ENCODE data around the gene DPP4.
"Not testable (repeated sequence)": the region's sequence is repeated elsewhere in the genome, so short reads cannot be mapped to it uniquely, and the experiment has no call there.

DPP4 gene

DNA sequence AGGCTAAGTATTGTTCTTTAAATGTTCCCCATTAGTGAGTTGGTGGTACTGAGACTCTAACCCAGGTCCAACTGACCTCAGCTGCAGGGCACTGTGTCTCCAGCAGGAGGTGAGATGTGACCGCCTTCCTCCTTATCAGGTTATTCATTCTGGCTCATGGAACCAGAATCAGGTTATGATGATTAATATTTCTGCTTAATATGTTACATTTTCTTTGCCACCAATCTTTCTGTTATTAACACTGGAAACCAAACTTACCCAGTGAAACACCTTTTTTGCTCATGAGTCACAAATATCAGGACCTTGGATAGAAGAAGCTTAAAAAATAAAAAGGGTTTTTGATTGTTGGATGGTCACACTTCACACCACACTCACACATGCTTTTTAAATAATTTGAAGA lies 85.4 kb downstream of the DPP4 start:
- DNase-seq (ENCODE audit: low read depth) = no peak

DNA sequence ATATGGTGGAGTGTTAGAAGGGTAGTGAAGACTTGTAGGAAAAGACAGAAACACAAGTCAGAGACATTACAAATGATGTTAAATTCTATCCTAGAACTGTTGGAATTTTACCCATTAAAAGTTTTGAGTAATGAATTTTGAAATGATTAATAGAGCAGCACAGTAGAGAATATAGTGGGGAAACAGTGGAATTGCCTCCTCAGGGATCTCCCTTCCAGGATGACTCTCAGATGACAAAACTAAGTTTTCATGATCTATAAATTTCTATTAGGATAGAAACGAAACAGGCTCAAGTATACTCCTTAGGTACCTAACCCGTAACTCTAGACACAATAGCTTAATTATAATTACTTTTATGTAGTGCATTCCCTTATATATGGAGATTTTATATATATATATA lies 86.7 kb downstream of the DPP4 start:
- DNase-seq (ENCODE audit: low read depth) = no peak

DNA sequence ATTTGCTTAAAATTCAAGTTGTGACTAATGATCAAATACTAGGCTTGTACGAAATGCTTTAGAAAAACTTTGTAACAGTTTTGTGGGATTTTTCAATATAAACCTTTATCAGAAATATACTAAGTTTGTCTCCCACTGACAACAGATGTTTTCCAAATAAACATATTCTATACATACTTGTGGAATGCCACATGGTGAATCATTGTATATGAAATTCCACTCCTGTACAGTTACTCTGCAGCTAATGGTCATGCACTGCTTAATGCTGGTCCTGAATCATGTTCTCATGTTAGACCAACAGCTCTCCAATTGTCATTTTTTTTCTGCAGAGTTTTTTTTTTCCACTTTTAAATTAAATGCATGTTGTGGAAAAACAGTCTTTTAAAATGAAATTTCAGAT lies 90.1 kb downstream of the DPP4 start:
- no peak for DNase-seq (ENCODE audit: low read depth)

GRCh38 chr2:161983331-161983651 lies 90.7 kb downstream of the DPP4 start:
- DNase-seq (ENCODE audit: low read depth) = no peak

- DNase-seq (ENCODE audit: low read depth) = no peak
Measured at GRCh38 chr2:161982548-161983330, 91.3 kb downstream of the DPP4 start.

GRCh38 chr2:161981679-161982250 lies 92.2 kb downstream of the DPP4 start:
- no peak for DNase-seq (ENCODE audit: low read depth)

DNA sequence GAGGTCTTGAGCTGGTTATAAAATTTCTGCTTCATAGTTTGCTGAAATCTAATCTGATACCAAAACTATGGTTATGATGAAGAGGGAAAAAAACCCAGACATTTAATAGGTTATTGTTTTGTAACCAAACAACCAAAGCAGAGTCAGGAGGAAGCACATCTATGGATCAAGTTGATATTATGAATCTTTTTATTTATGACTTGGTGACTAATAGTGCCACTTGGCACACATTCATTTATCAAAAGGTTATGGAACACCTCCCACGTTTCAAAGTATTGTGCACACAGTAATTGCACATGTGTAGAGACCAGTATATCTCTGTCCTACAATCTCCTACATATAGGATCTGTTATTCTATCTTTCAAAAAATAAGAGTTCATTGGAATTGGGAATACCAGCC lies 93.0 kb downstream of the DPP4 start:
- DNase-seq (ENCODE audit: low read depth) = no peak

DNA sequence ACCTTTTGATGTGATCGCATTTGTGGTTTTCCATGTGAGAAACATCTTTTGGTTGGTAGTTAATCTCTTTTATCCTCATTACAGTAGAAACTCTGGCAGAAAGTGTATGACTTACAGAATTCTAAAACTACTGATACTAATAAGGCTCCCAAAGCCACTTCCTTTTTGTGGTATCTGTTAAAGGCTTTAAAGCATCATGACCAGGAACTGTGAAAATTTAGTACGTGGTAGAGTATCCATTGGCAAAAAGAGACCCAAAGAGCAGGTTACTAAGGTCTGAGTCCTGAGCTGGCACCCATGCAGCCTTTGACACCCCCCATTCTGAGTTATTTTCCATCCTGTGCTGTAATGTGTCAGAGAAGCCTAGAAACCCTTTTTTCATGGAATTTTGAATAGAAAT lies 94.5 kb downstream of the DPP4 start:
- DNase-seq (ENCODE audit: low read depth) = no peak

GRCh38 chr2:161977926-161978325 lies 96.1 kb downstream of the DPP4 start:
- DNase-seq (ENCODE audit: low read depth) = not testable (repeated sequence)

- DNase-seq (ENCODE audit: low read depth) = no peak
Measured at GRCh38 chr2:161976917-161977316, 97.1 kb downstream of the DPP4 start.

- DNase-seq (ENCODE audit: low read depth) = no peak
Measured at GRCh38 chr2:161976295-161976694, 97.7 kb downstream of the DPP4 start.

GRCh38 chr2:161975813-161976160 lies 98.2 kb downstream of the DPP4 start:
- DNase-seq (ENCODE audit: low read depth) = no peak

DNA sequence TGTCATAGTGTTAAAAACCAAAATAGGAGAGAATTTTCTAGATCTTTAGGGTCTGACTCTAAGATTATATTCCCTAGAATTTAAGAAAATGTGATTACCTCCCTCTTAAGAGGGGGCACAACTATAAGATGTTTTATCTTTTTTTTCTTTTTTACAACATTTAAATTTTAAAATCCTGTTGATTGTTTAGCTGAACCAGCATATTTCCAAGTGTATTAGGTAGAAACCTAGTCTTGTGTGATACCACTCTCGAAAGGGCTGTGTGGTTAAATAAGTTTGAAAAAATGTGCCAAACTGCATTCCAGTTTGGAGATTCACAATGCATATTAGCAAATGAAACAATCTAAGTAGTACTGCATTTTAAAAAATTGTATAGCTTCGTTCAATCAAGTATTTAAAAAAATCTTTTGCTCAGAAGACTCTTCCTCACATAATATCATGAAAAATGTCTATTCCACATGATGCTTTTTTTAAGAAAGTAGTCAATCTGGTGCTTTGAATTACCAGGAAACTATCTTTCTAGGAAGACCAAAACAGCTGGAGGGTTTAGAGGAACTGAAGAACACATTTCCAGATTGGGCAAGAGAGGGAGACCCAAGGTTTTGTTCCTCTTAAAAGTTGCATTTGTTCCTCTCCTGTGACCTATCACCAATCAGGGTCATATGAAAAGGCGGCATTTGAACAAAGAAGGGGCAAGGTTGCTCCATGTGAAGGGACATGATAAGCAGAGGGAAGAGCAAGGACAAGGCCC lies 98.8 kb downstream of the DPP4 start:
- no peak for DNase-seq (ENCODE audit: low read depth)

DNA sequence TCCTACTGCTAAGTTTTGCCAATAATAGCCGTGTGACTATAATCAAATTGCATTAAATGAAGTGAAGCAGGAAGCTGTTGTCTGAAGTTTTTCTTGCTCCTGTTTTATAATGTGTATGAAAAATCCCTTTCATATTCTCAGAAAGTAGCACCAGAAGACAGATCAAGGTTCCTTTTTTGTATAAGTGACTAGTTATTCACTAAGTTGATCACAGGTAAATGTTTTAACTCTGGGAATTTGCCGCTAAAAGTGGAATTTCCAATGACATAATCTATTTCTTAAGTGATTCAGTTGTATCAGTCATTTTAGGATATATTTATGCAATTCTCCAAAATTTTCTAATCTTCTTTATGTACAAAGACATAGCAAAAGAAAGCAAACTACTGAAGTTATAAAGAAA lies 99.6 kb downstream of the DPP4 start:
- no peak for DNase-seq (ENCODE audit: low read depth)

- DNase-seq (ENCODE audit: low read depth) = no peak
Measured at GRCh38 chr2:161972866-161973265, 101.1 kb downstream of the DPP4 start.

GRCh38 chr2:161972232-161972631 lies 101.8 kb downstream of the DPP4 start:
- no peak for DNase-seq (ENCODE audit: low read depth)

DNA sequence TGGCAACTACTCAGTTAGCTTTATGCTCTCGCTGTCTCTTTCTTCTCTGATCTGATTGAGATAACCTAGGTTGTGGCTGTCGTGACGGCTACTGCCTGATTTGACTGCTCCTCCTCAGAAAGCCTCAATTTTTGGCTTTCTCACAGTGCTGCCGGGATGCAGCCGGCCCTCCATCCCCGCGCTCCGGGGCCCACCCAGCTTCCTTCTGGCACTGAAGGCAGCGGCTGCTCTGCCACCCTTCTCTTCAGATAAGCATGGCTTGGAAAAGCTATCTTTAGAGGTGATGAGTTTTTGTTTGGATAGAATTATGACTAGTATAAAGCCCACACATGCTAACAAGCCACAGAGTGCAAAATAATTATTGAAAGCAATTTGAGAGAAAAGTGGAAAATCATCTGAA lies 102.5 kb downstream of the DPP4 start:
- no peak for DNase-seq (ENCODE audit: low read depth)

GRCh38 chr2:161969159-161969558 lies 104.9 kb downstream of the DPP4 start:
- no peak for DNase-seq (ENCODE audit: low read depth)

- DNase-seq (ENCODE audit: low read depth) = no peak
Measured at GRCh38 chr2:161965994-161966393, 108.0 kb downstream of the DPP4 start.

- no peak for DNase-seq (ENCODE audit: low read depth)
Measured at GRCh38 chr2:161964160-161964559, 109.9 kb downstream of the DPP4 start.

- no peak for DNase-seq (ENCODE audit: low read depth)
Measured at GRCh38 chr2:161962160-161962559, 111.9 kb downstream of the DPP4 start.

DNA sequence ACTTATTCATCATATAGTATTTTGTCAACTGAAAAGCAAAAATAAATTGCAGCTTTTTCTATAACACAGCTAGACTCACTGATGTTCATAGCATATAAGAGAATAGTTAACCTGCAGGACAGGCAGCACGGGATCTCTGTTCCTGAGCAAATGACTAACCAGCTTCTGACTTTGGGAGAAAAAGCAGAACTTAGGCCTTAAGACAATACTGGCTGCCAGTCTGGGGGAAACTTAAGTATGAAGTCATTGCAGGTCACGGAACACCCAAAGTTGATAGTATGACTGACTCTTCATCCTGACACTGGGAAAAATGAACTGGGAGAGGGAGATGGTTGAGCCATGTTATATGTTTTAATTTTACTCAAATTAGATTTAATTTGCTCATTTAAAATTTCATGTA lies 113.0 kb downstream of the DPP4 start:
- no peak for DNase-seq (ENCODE audit: low read depth)

DNA sequence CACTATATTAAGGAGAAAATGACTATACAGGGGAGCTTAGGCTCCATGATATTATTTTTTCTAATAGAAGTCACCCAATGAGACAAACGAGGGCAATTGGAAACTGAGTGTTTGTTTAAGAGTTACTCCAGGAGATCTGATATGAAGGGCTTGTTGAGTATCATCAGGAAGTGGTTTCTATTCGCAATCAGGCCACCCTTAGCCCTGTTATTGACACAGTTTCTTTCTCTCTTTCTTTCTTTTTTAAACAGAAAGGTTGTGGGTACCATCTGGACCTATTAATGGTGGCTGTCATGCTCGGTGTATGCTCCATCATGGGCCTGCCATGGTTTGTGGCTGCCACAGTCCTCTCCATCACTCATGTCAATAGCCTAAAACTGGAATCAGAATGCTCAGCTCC lies 117.3 kb downstream of the DPP4 start:
- no peak for DNase-seq (ENCODE audit: low read depth)

GRCh38 chr2:161955211-161955610 lies 118.8 kb downstream of the DPP4 start:
- no peak for DNase-seq (ENCODE audit: low read depth)

Measured in activated T-helper 9 cell treated with anti-CD3 and anti-CD28 coated beads, Interleukin-2, amount 50 U/mL, for 16 hours (primary cell).